PC-3 (cell line): ENCODE measurements around the gene BCAT1.

Experiments
- EZH2 ChIP-seq: fragments of 300-600 bp; sonication (generic); IDR thresholded peaks from one replicate; pipeline ENCODE4 v1.6.1; 2017; ENCODE audit warnings: antibody characterized with exemption, mild to moderate bottlenecking, low read length; ENCODE audit not compliant: unreplicated experiment
- EZH2phosphoT487 ChIP-seq: fragments of 300-600 bp; sonication (generic); IDR thresholded peaks from 2 replicates; pipeline ENCODE4 v1.6.1; 2018; ENCODE audit warnings: mild to moderate bottlenecking, antibody characterized with exemption, low read length, borderline replicate concordance
- TF ChIP-seq, protein P1 (sequence below): fragments of 300-600 bp; sonication (generic); conservative IDR thresholded peaks from 2 replicates; pipeline ENCODE4 v1.5.1; 2017; ENCODE audit warnings: antibody characterized with exemption, low read depth, mild to moderate bottlenecking, low read length

DNA sequence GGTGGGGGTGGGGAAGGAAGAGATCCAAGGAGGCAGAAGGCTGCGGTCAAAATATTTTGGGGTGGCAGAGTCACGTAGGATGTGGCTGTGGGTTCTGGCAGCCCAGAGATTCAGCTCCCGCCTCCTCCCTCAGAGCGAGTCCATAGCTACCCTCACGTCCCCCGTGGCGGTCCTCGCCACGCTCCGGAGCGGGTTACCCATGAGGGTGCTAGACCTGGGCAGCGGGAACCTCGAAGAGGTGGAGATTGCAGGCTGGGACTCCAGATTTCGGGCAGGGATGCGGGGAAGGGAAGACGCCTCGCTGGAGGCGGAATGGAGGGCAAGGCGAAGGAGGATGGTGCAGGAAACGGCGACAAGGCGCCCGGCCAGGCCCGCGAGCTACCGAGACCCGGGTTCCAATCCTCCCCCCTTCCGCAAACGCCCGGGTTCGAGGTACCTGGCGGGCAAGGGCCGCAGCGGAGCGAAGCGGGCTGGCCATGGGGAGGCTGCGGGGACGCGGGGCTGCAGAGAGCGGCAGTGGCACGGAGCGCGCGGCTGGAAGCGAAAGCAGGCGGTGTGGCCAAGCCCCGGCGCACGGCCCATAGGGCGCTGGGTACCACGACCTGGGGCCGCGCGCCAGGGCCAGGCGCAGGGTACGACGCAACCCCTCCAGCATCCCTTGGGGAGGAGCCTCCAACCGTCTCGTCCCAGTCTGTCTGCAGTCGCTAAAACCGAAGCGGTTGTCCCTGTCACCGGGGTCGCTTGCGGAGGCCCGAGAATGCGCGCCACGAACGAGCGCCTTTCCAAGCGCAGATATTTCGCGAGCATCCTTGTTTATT lies 46.2 kb downstream of the BCAT1 start:
- TF ChIP-seq EZH2 (no peak), EZH2phosphoT487 (no peak)
- TF ChIP-seq, protein P1, sequence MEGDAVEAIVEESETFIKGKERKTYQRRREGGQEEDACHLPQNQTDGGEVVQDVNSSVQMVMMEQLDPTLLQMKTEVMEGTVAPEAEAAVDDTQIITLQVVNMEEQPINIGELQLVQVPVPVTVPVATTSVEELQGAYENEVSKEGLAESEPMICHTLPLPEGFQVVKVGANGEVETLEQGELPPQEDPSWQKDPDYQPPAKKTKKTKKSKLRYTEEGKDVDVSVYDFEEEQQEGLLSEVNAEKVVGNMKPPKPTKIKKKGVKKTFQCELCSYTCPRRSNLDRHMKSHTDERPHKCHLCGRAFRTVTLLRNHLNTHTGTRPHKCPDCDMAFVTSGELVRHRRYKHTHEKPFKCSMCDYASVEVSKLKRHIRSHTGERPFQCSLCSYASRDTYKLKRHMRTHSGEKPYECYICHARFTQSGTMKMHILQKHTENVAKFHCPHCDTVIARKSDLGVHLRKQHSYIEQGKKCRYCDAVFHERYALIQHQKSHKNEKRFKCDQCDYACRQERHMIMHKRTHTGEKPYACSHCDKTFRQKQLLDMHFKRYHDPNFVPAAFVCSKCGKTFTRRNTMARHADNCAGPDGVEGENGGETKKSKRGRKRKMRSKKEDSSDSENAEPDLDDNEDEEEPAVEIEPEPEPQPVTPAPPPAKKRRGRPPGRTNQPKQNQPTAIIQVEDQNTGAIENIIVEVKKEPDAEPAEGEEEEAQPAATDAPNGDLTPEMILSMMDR = no peak
